K562 (cell line): ENCODE results near the gene ZNF487. TPM values are rescaled to one million over a fixed set of nuclear protein-coding genes. Genes with fewer than 3 reads are reported as not detected.
A peak's percentile ranks its signal among the peaks of the same experiment; 100 is the strongest.

Experiments used
- ATF7 ChIP-seq: fragments of 450-650 bp; IDR thresholded peaks from 2 replicates; pipeline ENCODE4 v1.7.1; 2014; ENCODE audit warnings: mild to moderate bottlenecking, moderate library complexity
- CBFA2T2 ChIP-seq: fragments of 450-650 bp; conservative IDR thresholded peaks from 2 replicates; pipeline ENCODE4 v1.6.1; 2017; ENCODE audit warnings: mild to moderate bottlenecking
- E2F5 ChIP-seq: sonication (generic); formaldehyde crosslinking; IDR thresholded peaks from 2 replicates; pipeline ENCODE4 v1.8.0; 2022; ENCODE audit warnings: mild to moderate bottlenecking, missing genetic modification reagents
- EWSR1 ChIP-seq: fragments of 450-650 bp; IDR thresholded peaks from 2 replicates; pipeline ENCODE4 v1.6.1; 2018; ENCODE audit warnings: borderline replicate concordance, mild to moderate bottlenecking, low read depth, moderate library complexity; ENCODE audit not compliant: partially characterized antibody
- GTF2F1 ChIP-seq: IDR thresholded peaks from 2 replicates; pipeline ENCODE4 v1.6.1; 2011; ENCODE audit warnings: low read depth, low read length, improper control_type of control experiment
- HDAC1 ChIP-seq, 2 experiments: fragments of 450-650 bp; IDR thresholded peaks; 2 replicates each; pipeline ENCODE4 v1.6.1; 2016 to 2017; ENCODE audit warnings: inconsistent platforms in 1 of 2, mild to moderate bottlenecking in 1 of 2, moderate library complexity in 1 of 2
- MEF2D ChIP-seq: conservative IDR thresholded peaks from 2 replicates; pipeline ENCODE4 v1.6.1; 2016; ENCODE audit warnings: low read depth, missing genetic modification characterization, missing compliant biosample characterization
- NR2F6 ChIP-seq: fragments of 450-650 bp; formaldehyde crosslinking; IDR thresholded peaks from 2 replicates; pipeline ENCODE4 v1.4.0; 2020; ENCODE audit warnings: mild to moderate bottlenecking
- PYGO2 ChIP-seq: fragments of 450-650 bp; IDR thresholded peaks from 2 replicates; pipeline ENCODE4 v1.6.1; 2016; ENCODE audit warnings: mild to moderate bottlenecking, missing genetic modification characterization, moderate library complexity, missing compliant biosample characterization
- RBM14 ChIP-seq: fragments of 200-400 bp; formaldehyde crosslinking; IDR thresholded peaks from 2 replicates; pipeline ENCODE4 v1.6.1; 2018; ENCODE audit warnings: low read depth, mild to moderate bottlenecking, low read length, moderate library complexity, borderline replicate concordance; ENCODE audit not compliant: insufficient read depth
- RFX1 ChIP-seq: fragments of 450-650 bp; IDR thresholded peaks from 2 replicates; pipeline ENCODE4 v1.6.1; 2016; ENCODE audit warnings: mild to moderate bottlenecking, moderate library complexity
- ZBTB17 ChIP-seq: fragments of 450-650 bp; formaldehyde crosslinking; IDR thresholded peaks from 2 replicates; pipeline ENCODE4 v1.4.0; 2020; ENCODE audit warnings: mild to moderate bottlenecking
- ZNF445 ChIP-seq: fragments of 250-450 bp; sonication (Bioruptor Pico); IDR thresholded peaks from 2 replicates; pipeline ENCODE4 v1.4.0; 2020; ENCODE audit warnings: low read depth, mild to moderate bottlenecking, moderate library complexity
- ZNF592 ChIP-seq: fragments of 450-650 bp; IDR thresholded peaks from 2 replicates; pipeline ENCODE4 v1.6.1; 2017; ENCODE audit warnings: antibody characterized with exemption, mild to moderate bottlenecking
- ZSCAN29 ChIP-seq: fragments of 450-650 bp; IDR thresholded peaks from 2 replicates; pipeline ENCODE4 v1.6.1; 2017
- polyA plus RNA-seq, 8 experiments: library from polyadenylated mRNA; depleted of rRNA in 4 of 8; stranded (reverse) in 5 of 8; unstranded in 3 of 8; fragments of >200 nt; fragmentation: Nextera tagmentation in 2 of 8; fragmentation: Illumina TruSeq in 1 of 8; extraction: Ambion mirVana in 2 of 8; extraction: Trizol in 1 of 8; gene quantifications; 2 replicates each; pipeline versions ENCODE4 v1.2.1 to v1.2.3, GENCODE V29; 2011 to 2014; ENCODE audit warnings: inconsistent platforms in 1 of 8, missing spikeins in 1 of 8
- total RNA-seq, 7 experiments: library from RNA; depleted of rRNA in 6 of 7; stranded (reverse); fragments of >200 nt in 6 of 7; fragmentation: Illumina TruSeq in 2 of 7; extraction: Trizol in 2 of 7; gene quantifications; 2 replicates each; pipeline versions ENCODE4 v1.2.1 to v1.2.3, GENCODE V29; 2011 to 2021; ENCODE audit warnings: low replicate concordance in 1 of 7
- TF ChIP-seq, protein P1 (sequence below), 2 experiments: fragments of 200-800 bp in 1 of 2; sonication (Bioruptor generic) in 1 of 2; sonication (generic) in 1 of 2; formaldehyde crosslinking in 1 of 2; IDR thresholded peaks in 1 of 2; conservative IDR thresholded peaks in 1 of 2; 2 replicates each; pipeline versions ENCODE4 v1.5.0 to v1.6.1; 2016 to 2020; ENCODE audit warnings: missing compliant biosample characterization in 1 of 2, missing genetic modification characterization in 1 of 2, missing genetic modification reagents in 1 of 2
- TF ChIP-seq, protein P2 (sequence below): sonication (generic); formaldehyde crosslinking; IDR thresholded peaks from 2 replicates; pipeline ENCODE4 v1.8.0; 2022; ENCODE audit warnings: missing genetic modification reagents, mild to moderate bottlenecking, moderate library complexity, borderline replicate concordance
- TF ChIP-seq, protein P3 (sequence below): fragments of 450-650 bp; formaldehyde crosslinking; IDR thresholded peaks from 2 replicates; pipeline ENCODE4 v1.4.0; 2020; ENCODE audit warnings: mild to moderate bottlenecking, moderate library complexity

The ZNF487 gene
- total and polyA plus RNA-seq, 9 of the 15 experiments (the other 6 are each of a cell fraction or from before 2014, with no cell fraction given), result 1.9 to 6.5 (median 4.2) TPM

DNA sequence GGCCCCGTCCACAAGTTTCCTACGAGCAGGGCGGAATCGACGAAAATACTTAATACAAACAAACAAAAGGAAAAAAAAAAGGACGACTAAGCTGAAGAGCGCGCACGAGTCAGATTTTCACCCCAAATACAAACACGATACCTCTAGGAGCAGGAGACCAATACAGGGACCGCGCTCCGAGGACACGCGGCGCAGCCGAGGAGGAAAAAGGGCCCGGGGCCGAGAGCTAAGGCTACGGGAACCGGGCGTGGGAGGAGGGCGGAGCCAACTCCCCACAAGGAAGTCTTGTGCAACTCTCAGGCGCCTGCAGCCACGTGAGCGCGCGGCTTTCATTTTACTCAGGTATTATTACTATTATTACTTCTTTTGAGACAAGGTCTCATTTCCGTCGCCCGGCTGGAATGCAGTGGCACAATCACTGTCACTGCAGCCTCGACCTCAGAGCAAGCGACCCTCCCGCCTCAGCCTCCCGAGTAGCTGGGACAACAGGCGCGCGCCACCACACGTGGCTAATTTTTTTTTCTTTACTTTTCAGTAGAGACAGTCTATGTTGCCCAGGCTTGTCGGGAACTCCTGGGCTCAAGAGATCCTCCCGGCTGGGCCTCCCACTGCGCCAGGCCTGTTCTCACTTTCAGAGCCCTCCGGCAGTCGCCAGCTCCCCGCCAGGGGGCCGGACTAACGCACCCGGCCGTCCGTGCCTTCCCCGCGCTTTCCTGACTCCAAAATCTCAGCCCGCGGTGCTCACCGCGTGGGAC lies 29.2 kb upstream of the ZNF487 start (continued):
- TF ChIP-seq ZNF592 (no peak), E2F5 (CRISPR knock-in tag) (peak; percentile 71), ZSCAN29 (0 out of 2 replicates have a peak, but pooled peaks have one; percentile 23), ZNF445 (CRISPR knock-in tag) (no peak), RBM14 (no peak), GTF2F1 (peak; percentile 87), EWSR1 (no peak), NR2F6 (no peak), CBFA2T2 (peak; percentile 24; the same call in 1 of the 2 replicates), RFX1 (no peak), ZBTB17 (CRISPR knock-in tag) (peak; percentile 55), MEF2D (tag) (no peak), ATF7 (peak; percentile 78), HDAC1 (IDR thresholded peaks at IDR 0.05) (peak in 1 of 2 experiments; percentile 78; a peak in 2 of 4 replicates), PYGO2 (tag) (no peak)
- TF ChIP-seq, protein P1, sequence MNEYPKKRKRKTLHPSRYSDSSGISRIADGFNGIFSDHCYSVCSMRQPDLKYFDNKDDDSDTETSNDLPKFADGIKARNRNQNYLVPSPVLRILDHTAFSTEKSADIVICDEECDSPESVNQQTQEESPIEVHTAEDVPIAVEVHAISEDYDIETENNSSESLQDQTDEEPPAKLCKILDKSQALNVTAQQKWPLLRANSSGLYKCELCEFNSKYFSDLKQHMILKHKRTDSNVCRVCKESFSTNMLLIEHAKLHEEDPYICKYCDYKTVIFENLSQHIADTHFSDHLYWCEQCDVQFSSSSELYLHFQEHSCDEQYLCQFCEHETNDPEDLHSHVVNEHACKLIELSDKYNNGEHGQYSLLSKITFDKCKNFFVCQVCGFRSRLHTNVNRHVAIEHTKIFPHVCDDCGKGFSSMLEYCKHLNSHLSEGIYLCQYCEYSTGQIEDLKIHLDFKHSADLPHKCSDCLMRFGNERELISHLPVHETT (CRISPR knock-in tag; conservative IDR thresholded peaks at IDR 0.05 in 1 of 2, IDR thresholded peaks at IDR 0.05 in 1 of 2), result peak in 1 of 2 experiments; percentile 82; a peak in 1 of 4 replicates
- TF ChIP-seq, protein P2, sequence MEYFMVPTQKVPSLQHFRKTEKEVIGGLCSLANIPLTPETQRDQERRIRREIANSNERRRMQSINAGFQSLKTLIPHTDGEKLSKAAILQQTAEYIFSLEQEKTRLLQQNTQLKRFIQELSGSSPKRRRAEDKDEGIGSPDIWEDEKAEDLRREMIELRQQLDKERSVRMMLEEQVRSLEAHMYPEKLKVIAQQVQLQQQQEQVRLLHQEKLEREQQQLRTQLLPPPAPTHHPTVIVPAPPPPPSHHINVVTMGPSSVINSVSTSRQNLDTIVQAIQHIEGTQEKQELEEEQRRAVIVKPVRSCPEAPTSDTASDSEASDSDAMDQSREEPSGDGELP, result peak; percentile 72
- TF ChIP-seq, protein P3, sequence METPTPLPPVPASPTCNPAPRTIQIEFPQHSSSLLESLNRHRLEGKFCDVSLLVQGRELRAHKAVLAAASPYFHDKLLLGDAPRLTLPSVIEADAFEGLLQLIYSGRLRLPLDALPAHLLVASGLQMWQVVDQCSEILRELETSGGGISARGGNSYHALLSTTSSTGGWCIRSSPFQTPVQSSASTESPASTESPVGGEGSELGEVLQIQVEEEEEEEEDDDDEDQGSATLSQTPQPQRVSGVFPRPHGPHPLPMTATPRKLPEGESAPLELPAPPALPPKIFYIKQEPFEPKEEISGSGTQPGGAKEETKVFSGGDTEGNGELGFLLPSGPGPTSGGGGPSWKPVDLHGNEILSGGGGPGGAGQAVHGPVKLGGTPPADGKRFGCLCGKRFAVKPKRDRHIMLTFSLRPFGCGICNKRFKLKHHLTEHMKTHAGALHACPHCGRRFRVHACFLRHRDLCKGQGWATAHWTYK, result no peak
